Measurements from ENCODE around the gene DCST2.

DCST2 gene

GRCh38 chr1:154973344-154974101 lies 60.1 kb downstream of the DCST2 start:
- DNase-seq: peak; percentile 89

DNA sequence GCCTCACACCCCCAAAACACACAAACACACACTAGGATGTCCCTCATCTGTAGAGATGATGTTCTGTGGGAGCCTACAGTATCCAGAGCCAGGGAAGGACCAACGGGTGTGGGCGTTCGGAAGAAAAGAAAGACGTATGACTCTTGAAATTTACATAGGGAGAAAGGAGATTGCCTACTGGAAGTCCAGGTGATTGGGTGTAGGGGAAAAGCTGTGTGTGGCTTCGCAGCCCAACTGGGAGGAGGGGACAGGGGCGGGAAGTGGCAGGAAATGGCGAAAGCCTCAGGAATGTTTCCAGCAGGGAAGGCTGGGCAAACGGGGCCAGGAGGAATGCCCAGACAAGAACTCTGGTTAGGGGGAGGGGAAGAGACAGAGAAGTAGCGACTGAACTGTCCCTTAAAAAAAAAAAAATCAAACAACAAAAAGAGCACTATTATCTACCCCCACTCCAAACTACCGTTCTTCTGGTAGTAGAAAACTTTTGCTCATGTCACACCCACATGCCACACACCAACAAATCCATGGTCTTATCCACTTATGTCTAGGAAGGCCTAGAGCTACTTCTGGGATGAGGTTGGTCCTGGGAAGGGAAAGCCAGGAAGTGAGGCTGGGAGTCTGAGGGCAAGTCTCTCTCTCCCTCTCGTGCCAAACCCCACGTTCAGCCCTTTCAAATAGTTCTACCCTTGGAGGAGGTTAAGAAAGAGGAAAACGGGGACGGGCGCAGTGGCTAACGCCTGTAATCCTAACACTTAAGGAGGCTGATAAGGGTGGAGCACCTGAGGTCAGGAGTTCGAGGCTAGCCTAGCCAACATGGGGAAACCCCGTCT lies 60.9 kb downstream of the DCST2 start:
- DNase-seq: no peak

DNA sequence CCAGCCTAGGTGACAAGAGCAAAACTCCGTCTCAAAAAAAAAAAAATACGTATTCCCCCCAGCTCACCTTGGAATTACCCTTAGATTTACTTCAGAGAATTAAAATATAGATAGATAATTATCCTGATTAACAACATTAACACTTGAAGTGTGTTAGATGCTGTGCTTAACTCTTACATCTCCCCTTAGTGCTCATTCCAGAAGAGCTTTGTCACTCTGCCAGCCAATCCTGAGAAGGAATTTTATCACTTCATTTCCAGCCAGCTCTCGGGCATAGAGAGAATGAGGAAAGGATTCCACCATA lies 61.4 kb downstream of the DCST2 start:
- no peak for DNase-seq

GRCh38 chr1:154971341-154971998 lies 62.1 kb downstream of the DCST2 start:
- no peak for DNase-seq

GRCh38 chr1:154970631-154971340 lies 62.8 kb downstream of the DCST2 start, which contains the start of gene SHC1:
SHC1 (minus strand) TSS chr1:154970747; CDS start chr1:154970526, 221 bp downstream.
- no peak for DNase-seq

DNA sequence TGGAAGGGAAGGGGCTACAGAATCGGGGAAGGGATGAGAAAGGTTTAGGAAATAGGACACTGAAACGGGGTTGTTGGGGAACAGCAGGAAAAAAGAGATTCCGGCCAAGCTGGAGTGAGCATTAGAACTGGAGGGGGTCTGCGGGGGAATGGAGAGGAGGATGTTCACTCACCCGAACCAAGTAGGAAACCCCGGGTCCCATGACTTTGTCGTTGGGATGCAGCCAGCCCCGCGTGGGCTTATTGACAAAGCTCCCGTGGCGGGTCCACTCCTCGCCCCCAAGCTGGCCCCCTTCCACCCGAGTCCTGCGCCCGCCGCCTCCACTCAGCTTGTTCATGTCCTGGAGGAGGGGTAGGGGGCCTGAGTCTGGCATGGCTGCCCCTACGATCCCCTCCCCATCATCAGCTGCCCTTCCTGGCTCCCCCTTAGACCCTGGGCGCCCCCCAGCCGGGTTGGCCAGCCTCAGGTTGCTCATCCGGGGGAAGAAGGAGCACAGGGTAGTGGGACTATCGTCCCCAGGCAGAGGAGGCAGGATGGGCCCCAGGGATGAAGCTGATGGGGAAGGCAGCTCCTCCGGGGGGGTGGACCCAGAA lies 63.6 kb downstream of the DCST2 start:
- DNase-seq: no peak

DNA sequence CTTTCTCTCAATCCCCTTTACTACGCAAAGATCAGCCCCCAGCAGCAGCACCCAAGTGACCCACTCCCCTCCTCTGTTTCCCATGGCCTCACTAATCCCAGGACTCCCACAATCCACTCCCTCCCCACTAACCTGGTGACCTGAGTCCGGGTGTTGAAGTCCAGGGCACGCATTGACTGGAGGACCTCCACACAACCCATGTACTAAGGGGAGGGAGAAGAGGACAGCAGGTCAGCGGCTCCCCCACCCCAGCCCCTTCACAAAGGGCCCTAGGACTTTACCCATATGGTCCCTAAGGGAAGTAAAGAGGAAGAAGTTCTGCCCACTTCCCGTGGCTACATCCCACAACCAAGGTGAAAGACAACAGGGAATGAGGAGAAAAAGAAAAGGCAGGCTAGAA lies 64.3 kb downstream of the DCST2 start:
- no peak for DNase-seq

- DNase-seq: no peak
Observed at GRCh38 chr1:154968731-154969130, 64.8 kb downstream of the DCST2 start.
